GM19240 (cell line): ENCODE results near the gene RPE.

ENCODE experiments used
- DNase-seq: peaks from one replicate; pipeline ENCODE4 v3.0.0; 2011; ENCODE audit warnings: low spot score; ENCODE audit not compliant: insufficient read length

Gene RPE

DNA sequence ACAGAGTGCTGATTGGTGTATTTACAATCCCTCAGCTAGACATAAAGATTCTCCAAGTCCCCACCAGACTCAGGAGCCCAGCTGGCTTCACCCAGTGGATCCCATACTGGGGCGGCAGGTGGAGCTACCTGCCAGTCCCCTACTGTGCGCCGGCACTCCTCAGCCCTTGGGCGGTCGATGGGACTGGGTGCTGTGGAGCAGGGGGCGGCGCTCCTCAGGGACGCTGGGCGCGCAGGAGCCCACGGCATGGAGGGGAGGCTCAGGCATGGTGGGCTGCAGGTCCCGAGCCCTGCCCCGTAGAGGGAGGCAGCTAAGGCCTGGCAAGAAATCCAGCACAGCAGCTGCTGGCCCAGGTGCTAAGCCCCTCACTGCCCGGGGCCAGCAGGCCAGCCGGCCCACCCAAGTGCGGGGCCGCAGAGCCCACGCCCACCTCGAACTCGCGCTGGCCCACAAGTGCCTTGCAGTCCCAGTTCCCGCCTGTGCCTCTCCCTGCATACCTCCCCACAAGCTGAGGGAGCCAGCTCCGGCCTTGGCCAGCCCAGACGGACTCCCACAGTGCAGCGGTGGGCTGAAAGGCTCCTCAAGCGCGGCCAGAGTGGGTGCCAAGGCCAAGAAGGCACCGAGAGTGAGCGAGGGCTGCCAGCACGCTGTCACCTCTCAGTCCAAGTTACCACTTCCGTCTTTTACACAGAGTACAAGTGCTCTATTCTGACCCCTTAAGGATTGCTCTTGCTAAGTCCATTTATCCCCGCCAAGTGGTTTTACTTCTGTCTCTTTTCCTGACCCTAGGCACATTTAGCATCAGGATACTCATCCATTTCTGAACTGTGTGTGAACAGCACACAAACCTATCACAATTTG lies 1.7 kb upstream of the RPE start:
- no peak for DNase-seq

DNA sequence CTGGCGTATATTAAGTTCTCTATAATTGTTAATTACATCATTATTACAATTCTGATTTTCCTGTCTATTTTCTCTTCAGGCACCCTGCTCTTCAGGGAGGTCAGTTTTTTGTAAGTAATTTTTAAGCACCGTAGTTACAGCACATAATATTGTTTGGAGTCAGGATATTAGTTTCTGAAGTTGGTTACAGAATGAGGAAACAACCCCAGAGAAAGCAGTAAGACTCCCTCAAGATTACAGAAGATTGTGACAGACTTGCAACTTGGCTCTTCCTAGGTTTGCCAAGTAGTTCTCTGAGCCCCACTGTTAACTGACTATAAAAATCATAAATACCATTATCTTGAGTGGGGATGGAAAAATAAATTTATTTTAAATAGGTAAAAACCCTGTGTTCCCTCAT lies 921 bp downstream of the RPE start:
- DNase-seq = no peak

DNA sequence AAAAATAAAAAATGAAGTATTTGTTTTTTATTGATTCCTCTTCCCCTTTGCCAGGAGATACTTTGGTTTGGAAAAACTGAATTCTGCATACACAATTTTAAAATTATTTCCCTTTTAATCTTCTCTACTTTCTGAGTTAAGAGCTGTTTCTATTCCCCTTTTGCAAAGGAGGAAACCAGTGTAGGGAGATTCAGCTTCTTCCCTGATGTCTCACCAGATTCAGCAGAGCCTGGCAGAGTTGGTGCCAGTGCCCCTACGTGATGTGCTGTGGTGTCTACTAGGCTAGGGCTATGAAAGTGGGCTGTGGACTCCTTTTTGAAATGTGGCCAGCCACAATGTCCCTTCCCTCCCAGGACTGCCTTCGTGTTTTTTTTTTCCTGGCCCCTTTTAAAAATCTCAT lies 2.4 kb downstream of the RPE start:
- no peak for DNase-seq

DNA sequence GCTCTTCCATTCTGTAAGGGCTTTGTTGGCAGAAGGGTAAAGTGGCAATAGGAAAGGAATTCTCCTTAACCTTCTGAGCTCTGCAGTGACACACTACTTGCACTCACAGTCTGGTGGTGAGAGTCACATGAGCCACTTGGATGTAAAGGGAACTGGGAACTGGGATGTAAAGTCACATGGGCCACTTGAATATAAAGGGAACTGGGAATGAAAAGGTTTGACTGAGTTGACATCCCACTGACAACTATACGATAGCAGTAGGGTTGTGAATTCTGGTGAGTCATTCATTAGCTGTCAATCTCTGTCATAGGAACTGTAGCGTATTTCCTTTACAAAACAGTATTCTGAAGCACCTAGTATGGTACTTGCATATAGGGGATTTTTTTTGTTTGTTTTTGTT lies 5.5 kb downstream of the RPE start:
- DNase-seq = no peak

DNA sequence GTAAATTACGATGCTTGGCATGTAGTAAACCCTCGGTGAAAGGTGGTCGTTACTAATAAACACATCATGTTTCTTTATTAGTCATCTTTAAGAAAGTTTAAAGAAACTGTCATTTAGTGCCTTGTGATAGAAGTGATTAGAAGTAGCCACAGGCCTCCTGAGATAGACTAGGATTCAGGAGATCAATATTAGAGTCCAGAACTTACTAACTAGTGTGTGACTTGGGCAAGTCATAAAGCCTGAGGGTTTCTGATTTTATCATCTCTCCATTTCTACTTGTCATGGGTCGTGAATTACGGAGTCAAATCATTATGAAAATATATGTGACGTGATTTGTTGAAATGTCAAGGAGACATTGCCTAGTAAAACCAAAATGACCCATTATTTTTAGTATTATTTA lies 6.7 kb downstream of the RPE start:
- no peak for DNase-seq

DNA sequence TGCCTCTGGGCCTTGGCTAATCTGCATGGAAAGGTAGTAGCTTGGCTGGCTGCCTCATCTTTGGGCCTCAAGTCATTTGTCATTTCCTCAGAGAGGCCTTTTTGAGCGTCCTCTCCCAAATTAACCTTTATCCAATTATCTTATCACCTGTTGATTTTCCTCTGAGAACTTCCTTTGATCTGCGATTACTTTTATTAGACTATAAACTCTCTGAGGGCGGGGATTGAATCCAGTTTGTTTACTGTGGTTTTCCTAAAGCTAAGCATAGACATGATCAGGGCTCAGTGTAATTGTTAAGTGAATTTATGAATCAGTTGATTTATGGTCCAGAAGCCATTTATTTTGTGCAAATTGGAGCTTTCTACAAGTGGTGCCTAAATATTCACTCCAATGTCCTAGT lies 7.5 kb downstream of the RPE start:
- DNase-seq = no peak

DNA sequence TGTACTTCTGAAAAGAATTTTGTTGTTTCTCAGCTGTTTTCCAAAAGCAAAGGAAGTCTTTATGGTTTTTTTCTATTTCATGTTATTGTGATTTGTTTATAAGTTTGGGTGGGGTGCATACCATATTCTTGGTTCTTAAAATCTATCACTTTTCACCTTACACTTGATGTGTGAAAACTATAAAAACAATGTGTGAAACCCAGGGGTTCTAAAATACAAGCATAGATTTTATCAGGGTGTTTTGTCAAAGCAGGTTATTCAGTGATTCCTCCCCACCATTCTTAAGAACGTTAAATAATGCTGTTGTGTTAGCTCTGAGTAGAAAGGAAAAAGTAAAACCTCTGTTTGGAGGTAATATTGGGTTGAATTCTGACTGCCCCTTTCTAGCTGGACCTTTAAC lies 17.7 kb downstream of the RPE start:
- DNase-seq = no peak

DNA sequence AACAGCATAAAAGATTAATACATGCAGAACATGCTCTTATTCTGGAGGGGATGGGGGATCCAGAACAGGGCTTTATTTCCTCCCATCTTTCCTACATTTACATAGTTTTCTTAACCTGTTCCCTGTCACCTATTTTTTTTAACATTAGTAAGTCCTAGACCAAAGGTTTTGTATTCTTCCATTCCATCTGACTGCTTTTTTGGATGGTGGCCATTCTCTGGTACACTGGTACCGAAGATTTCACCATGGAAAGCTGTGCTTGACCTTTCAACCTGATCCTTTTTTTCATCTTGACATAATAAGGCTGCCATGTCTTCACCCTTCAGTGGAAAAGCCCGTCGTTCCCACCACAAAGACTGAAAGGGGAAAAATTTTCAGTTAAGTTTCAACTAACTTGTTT lies 20.4 kb downstream of the RPE start:
- DNase-seq = no peak

DNA sequence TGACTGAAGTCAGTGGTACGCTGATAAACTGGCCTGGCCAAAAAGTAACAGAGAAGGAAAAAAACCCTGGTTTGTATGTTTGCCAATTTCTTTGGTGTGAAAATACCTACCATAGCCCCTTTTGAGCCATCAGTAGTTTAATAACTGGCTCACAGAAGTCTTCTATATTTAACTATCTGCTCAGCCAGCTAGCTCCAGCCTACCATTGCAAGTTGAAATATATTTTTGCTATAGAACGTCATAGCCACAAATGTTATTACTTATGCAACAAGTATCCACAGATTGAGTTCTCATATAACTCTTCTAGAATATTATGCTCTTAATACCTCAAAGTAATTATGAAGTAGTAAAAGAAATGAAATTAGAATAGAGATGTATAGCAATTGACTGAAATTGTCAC lies 25.2 kb downstream of the RPE start:
- no peak for DNase-seq

DNA sequence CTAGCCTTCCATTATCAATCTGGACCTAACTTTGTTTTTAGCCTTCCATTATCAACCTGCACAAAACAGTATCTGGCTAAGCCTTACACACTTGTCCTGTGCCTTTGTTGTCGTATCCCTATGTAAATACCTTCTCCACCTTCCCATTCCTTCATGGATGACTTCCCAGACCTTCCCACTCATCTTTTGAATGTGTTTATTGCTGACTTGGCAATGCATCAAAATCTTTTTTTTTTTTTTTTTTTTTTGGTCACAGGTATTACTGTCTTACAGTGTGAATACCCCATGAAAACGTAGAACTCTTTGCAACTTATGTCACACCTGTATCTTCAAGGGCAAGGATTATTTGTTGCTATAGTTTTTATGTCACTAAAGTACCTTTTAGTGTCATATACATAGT lies 25.7 kb downstream of the RPE start:
- DNase-seq = no peak

DNA sequence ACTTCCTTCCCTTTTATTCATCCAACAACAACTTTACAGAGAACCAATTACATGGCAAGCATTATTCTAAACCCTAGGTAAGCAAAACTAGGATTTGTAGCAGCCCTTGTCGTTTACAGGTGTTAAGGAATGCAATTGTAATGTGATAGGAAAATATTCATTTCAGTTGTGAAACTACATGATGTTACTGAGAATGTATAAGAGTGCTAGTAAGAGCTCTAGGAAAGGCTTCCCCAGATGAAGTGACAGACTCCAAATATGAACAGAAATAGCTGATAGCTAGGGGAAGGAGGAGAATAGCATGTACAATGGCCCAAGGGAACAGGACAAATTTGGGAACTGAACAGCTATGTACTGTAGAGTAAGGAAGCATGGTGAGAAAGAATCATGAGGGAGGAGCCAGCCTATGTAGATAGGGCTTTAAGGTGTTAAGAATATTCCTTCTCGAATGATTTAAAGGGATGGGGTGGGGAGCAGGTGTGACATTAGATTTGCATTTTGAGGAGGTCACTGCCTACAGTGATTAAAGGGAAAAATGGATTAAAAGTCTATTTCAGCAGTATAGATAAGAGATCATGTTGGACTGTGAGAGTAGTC lies 31.7 kb downstream of the RPE start:
- no peak for DNase-seq

DNA sequence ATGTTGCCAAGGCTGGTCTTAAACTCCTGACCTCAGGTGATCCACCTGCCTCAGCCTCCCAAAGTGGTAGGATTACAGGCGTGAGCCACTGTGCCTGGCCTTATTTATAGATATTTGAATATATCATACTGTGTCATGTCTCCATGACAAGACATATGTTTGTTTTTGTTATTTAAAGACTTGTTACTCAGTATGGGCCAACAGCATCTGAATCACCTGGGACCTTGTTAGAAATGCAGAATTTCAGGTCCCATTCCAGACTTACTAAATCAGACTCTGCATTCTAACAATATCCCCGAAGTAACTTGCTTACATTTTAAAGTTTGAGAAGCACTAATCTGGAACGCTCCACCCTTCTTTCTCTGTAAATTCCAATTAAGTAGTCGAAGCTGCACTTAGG lies 33.2 kb downstream of the RPE start:
- DNase-seq = no peak

DNA sequence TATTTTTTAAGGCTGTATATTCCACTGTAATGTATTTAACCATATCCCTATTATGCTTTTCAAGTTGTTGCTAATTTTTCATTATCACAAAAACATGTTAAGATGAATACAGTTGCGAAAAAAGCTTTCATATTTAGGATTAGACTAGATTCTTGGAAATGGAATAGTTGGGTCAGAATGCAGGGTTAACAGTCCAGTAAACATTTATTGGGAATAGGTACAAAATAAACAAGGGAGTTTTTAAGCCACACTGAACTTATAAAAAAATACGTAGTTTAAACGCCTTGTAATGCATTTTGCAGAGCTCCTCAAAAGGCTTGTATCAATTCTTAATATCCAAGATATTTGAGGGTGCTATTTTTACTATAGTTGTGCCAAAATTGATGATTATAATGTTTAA lies 35.6 kb downstream of the RPE start:
- DNase-seq = no peak

DNA sequence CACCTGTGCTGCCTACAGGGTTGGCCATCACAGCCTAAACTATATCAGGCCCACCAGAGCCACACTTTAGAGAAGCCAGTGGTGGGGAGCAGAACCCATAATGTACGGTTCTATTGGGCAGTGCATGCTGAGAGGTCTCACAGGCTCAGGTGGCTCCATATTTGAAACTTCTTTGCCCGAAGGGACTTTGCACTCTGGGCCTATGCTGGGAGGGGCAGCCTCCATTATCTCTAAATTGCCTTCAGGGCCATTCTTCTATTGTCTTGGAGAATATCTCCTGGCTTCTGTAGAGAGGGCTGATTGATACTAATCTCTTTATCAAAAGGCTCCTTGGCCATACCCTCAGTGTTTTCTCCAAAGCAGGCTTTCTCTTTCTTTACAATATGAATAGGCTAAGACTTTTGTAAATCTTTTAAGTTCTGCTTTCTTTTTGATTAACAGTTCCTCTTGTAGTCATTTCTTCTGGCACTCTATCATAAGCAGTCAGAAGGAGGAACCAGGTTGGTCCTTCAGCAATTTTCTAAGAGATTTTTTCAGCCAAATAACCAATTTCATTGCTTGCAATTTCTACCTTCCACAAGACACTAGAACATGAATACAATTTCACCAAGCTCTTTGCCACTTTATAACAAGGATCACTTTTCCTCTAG lies 44.5 kb downstream of the RPE start:
- no peak for DNase-seq

DNA sequence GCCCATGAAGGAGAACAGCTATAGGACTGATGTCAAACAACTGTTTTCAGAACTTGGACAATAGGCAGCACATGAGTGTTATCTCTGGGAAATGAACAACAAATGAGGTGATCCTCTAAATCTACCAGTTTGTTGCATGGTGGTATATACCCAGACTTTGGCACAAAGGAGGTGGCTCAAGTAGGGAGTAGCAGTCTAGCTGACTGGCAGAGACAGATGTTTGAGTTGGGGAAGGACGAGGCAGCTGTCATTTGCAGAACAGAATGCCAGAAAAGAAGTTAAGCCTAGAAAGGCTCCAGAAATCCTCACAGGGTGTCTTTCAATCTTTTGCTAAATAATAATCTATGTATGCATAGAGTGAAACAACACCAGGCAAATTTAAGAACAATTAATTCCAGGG lies 47.4 kb downstream of the RPE start:
- no peak for DNase-seq

DNA sequence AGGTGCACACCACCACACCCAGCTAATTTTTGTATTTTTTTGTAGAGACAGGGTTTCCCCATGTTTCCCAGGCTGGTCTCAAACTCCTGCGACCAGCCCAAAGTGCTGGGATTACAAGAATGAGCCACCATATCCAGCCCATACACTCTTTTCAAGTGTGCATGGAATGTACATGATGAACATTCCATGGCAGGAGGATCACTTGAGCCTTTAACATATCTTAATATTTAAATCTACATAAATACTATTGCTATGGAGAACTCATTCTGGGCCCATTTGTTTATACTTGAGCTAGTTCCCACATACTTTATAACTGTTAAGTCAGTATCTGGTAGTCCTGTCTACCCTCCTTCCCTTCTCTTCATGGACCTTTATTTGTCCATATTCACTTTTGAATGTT lies 48.4 kb downstream of the RPE start:
- DNase-seq = no peak

DNA sequence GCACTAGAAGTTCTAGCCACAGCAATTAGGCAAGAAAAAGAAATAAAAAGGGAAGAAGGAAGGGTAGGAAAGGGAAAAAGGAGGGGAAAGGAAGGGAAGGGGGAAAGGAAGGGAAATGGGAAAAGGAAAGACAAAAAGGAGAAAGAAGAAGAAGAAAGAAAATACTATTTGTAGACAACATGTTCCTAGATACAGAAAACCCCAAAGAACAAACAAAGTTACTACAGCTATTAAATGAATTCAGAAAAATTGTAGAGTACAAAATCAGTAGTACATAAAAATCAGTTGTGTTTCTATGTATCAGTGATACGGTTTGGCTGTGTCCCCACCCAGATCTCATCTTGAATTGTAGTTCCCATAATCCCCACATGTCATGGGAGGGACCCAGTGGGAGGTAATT lies 52.3 kb downstream of the RPE start:
- no peak for DNase-seq

DNA sequence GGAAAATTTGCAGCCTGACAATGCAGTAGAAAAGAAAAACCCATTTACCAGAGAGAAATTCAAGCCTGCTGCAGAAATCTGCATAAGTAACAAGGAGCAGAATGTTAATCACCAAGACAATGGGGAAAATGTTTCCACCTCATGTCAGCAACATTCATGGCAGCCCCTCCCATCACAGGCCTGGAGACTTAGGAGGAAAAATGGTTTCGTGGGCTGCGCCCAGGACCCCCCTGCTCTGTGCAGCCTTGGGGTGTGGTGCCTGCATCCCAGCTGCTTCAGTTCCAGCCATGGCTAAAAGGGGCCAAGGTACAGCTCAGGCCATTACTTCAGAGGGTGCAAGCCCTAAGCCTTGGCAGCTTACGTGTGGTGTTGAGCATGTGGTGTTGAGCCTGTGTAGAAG lies 53.4 kb downstream of the RPE start:
- DNase-seq = no peak

DNA sequence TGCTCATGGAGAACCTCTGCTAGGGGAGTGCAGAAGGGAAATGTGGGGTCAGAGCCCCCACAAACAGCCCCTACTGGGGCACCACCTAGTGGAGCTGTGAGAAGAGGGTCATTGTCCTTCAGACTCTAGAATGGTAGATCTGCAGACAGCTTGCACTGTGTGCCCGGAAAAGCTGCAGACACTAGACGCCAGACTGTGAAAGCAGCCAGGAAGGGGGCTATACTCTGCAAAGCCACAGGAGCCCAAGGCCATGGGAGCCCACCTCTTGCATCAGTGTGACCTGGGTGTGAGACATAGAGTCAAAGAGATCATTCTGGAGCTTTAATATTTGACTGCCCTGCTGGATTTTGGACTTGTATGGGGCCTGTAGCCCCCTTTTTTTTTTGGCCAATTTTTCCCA lies 60.9 kb downstream of the RPE start:
- DNase-seq = no peak
